GM21515 (cell line): ENCODE measurements around the gene CLDN2.
"Not testable (repeated sequence)": the region's sequence is repeated elsewhere in the genome, so short reads cannot be mapped to it uniquely, and the experiment has no call there.

ENCODE experiments used
- ATAC-seq: cut with Tn5 transposase; IDR thresholded peaks from one replicate; pipeline ENCODE4 v1.9.1; 2021; ENCODE audit not compliant: unreplicated experiment

Gene CLDN2

DNA sequence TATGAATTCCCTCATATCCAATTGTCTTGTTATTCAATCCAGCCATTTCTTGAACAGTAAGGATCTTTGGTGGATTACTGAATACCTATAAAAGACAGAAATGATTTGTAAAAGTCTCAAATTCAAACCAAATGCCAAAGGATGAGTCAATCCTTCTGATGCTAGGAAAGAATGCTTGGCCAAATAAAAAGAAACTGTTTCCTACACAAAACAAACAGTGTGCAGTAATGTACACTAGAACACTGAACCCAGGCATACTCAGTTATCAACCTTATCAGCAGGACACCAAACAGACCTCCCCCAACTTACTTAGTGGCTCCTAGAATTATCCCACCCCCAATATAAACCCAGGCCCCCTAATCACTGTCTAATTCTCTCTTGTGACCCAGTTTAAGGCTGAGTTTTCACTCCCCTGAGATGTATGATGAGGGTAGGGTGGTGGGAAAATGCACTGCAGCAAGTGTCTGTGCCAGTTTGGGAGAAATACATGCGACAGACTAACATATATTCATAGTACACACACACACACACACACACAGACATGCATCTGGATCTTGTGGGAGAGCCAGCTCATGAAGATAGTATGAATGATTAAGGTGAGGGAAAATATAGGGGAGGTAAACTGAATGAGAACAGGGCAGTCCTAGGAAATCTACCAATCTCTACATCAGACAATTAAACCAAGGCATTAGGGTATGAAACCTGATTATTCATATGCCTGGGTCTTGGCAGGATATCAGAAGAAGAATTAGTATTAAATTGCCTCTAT is 35.0 kb downstream of the CLDN2 start:
- ATAC-seq, result no peak

- ATAC-seq, result no peak
Measured at GRCh38 chrX:106957856-106958255, 37.7 kb downstream of the CLDN2 start.

- no peak for ATAC-seq
Measured at GRCh38 chrX:106959901-106960300, 39.7 kb downstream of the CLDN2 start.

GRCh38 chrX:106963111-106963510 is 42.9 kb downstream of the CLDN2 start:
- no peak for ATAC-seq

DNA sequence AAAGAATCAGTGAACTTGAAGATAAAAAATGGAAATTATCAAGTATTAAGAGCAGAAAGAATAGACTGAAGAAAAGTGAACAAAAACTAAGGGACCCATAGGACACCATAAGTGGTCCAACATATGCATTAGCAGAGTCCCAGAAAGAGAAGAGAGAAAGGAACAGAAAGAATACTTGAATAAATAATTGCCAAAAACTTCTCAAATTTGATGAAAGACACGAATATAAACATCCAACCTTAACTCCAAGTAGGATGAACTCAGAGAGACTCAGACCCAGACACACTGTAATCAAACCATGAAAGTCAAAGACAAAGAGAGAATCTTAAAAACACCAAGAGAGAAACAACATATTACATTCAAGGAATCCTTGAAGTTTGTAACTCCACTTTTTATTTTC is 44.1 kb downstream of the CLDN2 start:
- ATAC-seq, result no peak

DNA sequence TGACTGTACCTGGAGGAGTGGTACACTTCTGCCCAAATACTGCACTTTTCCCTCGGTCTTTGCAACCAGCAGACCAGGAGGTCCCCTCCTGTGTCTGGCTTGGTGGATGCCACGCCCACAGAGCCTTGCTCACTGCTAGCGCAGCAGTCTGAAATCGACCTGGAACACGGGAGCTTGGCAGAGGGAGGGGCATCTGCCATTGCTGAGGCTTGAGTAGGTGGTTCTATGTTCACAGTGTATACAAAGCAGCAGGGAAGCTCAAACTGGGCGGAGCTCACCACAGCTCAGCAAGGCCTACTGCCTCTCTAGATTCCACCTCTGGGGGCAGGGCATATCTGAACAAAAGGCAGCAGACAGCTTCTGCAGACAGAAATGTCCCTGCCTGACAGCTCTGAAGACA is 46.3 kb downstream of the CLDN2 start:
- not testable (repeated sequence) for ATAC-seq

- no peak for ATAC-seq
Measured at GRCh38 chrX:106972896-106973295, 52.7 kb downstream of the CLDN2 start.

DNA sequence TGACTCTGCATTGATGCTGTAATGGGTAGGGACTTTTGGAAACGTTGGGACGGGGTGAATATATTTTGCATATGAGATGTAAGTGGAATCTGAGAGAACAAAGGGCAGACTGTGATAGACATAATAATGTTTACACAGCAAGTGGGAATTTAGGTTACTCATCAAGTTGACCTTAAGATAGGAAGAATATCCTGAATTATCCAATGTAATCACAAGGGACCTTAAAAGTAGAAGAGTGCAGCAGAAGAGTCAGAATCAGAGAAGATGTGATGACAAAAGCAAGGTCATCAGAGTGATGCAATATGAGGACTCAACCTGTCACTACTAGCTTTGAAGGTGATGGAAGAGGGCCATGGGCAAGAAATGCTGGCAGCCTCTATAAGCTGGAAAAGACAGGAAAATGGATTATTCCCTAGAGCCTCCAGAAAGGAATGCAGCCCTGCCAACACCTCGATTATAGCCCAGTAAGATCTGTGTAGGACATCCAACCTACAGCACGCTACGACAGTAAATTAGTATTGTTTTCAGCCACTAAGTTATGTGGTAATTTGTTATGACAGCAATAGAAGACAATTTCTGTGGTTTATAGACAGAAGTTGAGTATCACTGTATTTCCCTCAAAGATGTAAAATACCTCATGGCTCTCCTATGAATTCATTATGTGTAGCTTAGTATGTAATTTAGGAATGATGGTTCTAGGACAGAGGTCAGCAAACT is 53.4 kb downstream of the CLDN2 start:
- ATAC-seq, result no peak

DNA sequence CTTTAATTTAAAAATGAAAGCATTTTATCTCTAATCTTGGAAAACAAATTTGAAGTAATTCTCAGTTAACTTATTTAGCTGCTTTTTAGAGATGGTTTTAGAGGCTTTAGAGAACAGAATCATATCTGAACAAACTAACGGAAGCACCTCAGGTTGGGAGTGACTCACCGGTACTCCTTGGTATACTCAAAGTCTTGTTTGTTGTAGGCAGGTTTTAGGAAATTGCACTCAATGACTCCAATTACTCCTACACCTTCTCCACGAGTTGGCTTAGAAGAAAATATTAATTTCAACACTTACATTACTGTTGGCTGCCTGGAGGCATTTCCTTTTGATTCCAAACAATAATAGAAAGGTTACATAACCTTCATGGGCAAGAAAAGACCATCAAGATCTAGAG is 56.2 kb downstream of the CLDN2 start:
- no peak for ATAC-seq
